Measurements from ENCODE around the gene CRYGN.

DNA sequence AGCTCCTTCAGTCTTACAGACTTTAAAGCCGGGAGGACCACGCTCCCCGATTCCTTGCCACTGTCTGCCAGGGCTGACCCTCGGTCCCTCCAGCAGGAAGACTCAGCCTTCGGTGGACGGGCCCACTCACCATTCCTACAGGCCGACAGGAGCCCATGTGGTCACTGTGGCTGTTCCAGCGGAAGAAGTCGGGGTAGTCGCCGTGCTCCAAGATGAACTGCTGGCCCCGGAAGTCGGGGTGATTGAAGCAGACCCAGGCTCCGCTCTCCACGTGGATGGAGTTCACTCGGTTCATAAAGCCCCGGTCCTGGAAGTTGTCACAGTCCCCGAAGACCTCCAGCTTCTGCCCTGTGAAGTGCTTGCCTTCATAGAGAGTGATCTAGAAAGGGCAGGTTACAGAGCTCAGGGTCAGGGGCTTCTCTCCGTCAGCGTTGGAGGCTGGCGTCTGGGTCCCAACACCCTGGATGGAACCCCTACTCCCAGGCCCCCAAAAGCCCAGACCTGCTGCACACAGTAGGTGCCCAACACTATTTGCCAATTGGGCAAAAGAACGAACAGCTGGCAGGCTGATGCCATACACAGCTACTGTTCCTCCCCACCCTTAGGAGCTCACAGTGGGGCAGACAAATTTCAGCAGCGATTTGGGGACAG lies 1.9 kb downstream of the CRYGN start:
- TF ChIP-seq, protein P1, sequence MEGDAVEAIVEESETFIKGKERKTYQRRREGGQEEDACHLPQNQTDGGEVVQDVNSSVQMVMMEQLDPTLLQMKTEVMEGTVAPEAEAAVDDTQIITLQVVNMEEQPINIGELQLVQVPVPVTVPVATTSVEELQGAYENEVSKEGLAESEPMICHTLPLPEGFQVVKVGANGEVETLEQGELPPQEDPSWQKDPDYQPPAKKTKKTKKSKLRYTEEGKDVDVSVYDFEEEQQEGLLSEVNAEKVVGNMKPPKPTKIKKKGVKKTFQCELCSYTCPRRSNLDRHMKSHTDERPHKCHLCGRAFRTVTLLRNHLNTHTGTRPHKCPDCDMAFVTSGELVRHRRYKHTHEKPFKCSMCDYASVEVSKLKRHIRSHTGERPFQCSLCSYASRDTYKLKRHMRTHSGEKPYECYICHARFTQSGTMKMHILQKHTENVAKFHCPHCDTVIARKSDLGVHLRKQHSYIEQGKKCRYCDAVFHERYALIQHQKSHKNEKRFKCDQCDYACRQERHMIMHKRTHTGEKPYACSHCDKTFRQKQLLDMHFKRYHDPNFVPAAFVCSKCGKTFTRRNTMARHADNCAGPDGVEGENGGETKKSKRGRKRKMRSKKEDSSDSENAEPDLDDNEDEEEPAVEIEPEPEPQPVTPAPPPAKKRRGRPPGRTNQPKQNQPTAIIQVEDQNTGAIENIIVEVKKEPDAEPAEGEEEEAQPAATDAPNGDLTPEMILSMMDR (optimal IDR thresholded peaks at IDR 0.05 in 1 of 3, IDR thresholded peaks at IDR 0.05 in 1 of 3, conservative IDR thresholded peaks at IDR 0.05 in 1 of 3; ENCODE audit: extremely low read depth in 1 of 3, insufficient read depth in 2 of 3, low read length in 3 of 3), result no peak
- TF ChIP-seq EZH2 (IDR thresholded peaks at IDR 0.05; ENCODE audit: low read length), result no peak

All from keratinocyte (primary cell).